Suprapubic skin (tissue), 3 donors: Measurements from ENCODE around the gene GNB5.

Source experiments
- CTCF ChIP-seq, 2 donors: fragments of 200-600 bp in 1 of 2; fragments of 450-650 bp in 1 of 2; sonication (generic) in 1 of 2; IDR thresholded peaks; one replicate each; pipeline ENCODE4 v1.5.1; 2016 to 2019; ENCODE audit warnings: antibody characterized with exemption in 2 of 2, mild to moderate bottlenecking in 1 of 2, moderate library complexity in 1 of 2
- POLR2A ChIP-seq, 2 donors: fragments of 450-650 bp; IDR thresholded peaks; one replicate each; pipeline ENCODE4 v1.6.1; 2017; ENCODE audit warnings: antibody characterized with exemption in 2 of 2, mild to moderate bottlenecking in 2 of 2, moderate library complexity in 2 of 2

- no peak for TF ChIP-seq POLR2A (IDR thresholded peaks at IDR 0.05)
- TF ChIP-seq CTCF (IDR thresholded peaks at IDR 0.05): no peak
Observed at GRCh38 chr15:52078197-52078875, 112.9 kb downstream of the GNB5 start.
